Ovary (tissue), 3 donors: ENCODE data around the gene NAPSA.

Source experiments
- CTCF ChIP-seq, 3 donors: fragments of 450-650 bp in 2 of 3; fragments of 200-600 bp in 1 of 3; IDR thresholded peaks; one replicate each; pipeline versions ENCODE4 v1.5.1 to v1.8.0; 2016 to 2022; ENCODE audit warnings: antibody characterized with exemption in 3 of 3, mild to moderate bottlenecking in 1 of 3
- EP300 ChIP-seq: sonication (generic); formaldehyde crosslinking; IDR thresholded peaks from one replicate; pipeline ENCODE4 v1.6.1; 2017; ENCODE audit warnings: antibody characterized with exemption
- POLR2A ChIP-seq: fragments of 450-650 bp; IDR thresholded peaks from one replicate; pipeline ENCODE4 v1.6.1; 2017; ENCODE audit warnings: antibody characterized with exemption, mild to moderate bottlenecking, moderate library complexity
- donor health status: DM: no; HTN: no; CAD: no.

- TF ChIP-seq POLR2A = no peak
- no peak for TF ChIP-seq CTCF (IDR thresholded peaks at IDR 0.05)
- TF ChIP-seq EP300 = no peak
These were observed 55.9 kb downstream of the NAPSA start for GRCh38 chr19:50309396-50310125.
